Erythroblast (primary cell): ENCODE data around the gene EME2.

ENCODE experiments used
- DNase-seq, 2 experiments: peaks; one replicate each; lab custom pipeline; 2025; lab: John Stamatoyannopoulos, UW
- GATA1 ChIP-seq: IDR thresholded peaks from 2 replicates; pipeline ENCODE4 v1.6.1; 2011; ENCODE audit warnings: low read depth, mild to moderate bottlenecking, control low read depth, low read length, moderate library complexity
- POLR2A ChIP-seq: IDR thresholded peaks from 2 replicates; pipeline ENCODE4 v1.6.1; 2011; ENCODE audit warnings: mild to moderate bottlenecking, low read length

EME2 gene

GRCh38 chr16:1775006-1775845, 2.6 kb downstream of the EME2 start:
- no peak for TF ChIP-seq POLR2A
- no peak for TF ChIP-seq GATA1
- no peak for DNase-seq

- no peak for TF ChIP-seq POLR2A
- TF ChIP-seq GATA1 = no peak
- no peak for DNase-seq
Observed at GRCh38 chr16:1775846-1776671, 3.4 kb downstream of the EME2 start.

- no peak for DNase-seq
Observed at GRCh38 chr16:1776672-1776955, 4.0 kb downstream of the EME2 start.

GRCh38 chr16:1776991-1777374, 4.4 kb downstream of the EME2 start:
- TF ChIP-seq GATA1 = no peak
- no peak for TF ChIP-seq POLR2A
- DNase-seq = no peak

More at GRCh38 chr16:1776672-1776955, 4.0 kb downstream of the EME2 start:
- TF ChIP-seq GATA1 (no peak), POLR2A (no peak)

DNA sequence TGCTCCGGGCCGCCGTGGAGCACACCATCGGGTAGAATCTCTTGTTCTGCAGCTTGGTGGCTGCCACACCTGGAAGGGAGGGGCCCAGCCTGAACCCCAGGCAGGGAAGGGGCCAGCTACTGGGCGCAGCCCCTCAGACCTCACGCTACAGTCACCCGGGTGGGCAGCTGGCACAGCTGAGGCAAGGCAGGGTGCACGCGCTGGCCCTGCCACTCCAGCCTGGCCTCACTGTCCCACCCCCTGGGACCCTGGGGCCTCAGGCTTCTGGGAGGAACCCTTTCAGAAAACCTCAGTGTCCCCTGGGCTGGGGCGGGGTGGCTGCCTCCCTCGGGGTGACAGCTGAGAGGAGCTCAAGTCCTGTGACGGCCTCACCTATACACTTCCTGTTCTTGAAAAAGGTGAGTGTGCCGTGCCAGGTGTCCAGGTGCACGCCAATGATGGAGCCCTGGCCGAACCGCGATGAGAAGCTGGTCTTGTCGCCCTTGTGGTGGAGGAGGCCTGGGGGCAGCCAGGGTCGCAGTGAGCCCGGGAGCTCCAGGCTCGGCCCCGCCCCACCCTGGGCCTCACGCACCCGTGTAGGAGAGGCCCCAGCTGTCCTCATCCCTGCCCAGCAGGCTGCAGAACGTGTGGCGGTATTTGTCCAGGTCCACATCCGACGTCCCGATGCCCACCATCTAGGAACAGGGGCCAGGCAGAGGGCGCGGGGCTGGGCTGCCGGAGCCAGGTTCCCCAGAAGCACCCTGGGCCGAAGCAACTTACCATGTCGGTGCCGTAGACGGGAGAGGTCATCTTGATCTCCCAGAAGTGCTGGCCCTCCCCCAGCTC, 5.0 kb downstream of the EME2 start:
- TF ChIP-seq POLR2A (peak; percentile 19), GATA1 (no peak)
- no peak for DNase-seq

DNA sequence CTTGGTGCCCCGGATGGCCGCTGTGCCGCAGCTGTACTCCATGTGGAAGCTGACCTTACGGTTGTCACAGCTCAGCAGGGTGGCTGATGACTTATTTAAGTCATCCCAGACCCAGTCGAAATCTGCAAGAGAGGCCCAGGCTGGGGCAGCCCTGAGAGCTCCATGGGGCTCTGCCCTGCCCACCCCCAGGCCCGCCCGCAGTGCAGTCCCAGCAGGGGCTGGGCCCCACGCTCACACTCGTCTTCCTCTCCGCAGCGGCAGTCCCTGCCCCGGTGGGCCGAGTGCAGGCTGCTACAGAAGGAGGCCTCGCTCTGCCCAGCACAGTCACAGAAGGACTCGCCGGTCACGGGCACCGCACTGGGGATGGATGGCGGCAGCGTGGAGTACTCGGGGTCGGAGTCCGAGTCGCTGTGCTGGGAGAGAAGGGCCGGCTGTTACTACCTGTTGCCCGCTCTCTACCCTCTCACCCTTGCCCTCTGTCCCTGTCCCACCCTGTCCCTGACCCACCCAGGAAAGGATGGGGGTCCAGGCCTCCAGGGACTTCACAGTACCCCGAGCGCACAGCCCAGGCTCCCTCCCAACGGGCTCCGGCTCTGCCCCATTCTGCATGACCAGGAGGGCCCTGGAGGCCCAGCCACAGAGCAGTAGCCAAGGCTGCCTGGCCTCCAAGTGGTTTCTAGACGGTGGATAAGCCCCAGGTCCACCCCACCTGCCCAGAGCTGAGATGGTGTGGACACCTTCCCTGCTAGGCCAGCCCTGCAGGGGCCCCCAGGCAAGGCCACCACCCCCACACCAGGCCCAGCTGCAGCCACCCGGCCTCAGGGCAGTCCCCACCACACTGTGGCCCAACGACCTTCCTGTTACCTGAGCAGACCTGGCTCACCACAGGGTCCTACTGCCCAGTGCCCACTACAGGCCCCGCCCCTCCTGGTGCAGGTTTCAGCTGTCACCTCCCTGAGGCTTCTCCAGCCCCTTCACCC, 5.9 kb downstream of the EME2 start:
- DNase-seq = no peak
- TF ChIP-seq GATA1 (no peak), POLR2A (no peak)

- no peak for TF ChIP-seq GATA1
- TF ChIP-seq POLR2A = no peak
- no peak for DNase-seq
Observed at GRCh38 chr16:1779234-1779701, 6.7 kb downstream of the EME2 start.

DNA sequence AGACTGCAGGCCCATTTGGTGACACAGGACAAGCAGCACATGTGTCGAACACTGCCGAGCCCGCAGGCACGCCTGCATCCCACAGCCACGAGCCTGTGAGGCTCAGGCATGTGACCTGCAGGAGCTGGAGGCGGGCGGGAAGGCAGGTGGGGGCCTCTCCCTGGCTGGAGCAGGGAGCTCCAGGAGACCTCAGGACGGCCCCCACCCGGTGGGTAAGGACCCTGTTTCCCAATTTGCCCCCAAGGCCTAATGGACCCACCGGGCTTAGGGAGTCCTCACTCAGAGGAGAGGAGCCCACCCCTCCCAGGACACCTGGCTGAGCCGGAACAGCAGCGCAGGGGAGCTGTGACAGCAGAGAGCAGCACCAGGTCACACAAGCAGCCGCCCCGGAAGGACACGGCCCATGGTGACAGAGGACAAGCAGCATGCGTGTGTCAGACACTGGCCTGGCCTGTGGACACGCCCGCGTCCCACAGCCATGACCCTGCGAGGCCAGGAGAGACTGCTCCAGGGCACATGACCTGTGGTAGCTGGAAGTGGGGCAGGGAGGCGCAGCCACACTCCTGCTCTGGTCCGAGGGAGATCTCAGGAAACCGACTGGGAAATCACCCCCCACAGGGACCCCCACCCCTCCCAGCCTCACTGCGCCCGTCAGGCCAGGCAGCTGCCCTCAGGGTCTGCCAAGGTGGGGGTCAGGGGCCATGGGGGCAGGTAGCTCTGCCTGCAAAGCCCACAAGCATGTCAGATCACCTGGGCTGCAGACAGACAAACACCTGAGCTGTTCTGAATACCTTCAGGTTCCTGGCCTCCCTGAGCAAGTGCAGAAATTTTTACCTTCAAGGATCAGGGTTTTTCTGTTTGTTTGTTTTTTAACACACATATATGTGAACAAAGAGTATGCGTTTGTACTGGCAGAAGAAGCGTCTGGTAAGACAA, 7.4 kb downstream of the EME2 start:
- no peak for DNase-seq
- no peak for TF ChIP-seq GATA1
- peak; percentile 28 for TF ChIP-seq POLR2A

GRCh38 chr16:1780677-1781072, 8.1 kb downstream of the EME2 start:
- TF ChIP-seq POLR2A (no peak), GATA1 (no peak)
- DNase-seq = no peak

DNA sequence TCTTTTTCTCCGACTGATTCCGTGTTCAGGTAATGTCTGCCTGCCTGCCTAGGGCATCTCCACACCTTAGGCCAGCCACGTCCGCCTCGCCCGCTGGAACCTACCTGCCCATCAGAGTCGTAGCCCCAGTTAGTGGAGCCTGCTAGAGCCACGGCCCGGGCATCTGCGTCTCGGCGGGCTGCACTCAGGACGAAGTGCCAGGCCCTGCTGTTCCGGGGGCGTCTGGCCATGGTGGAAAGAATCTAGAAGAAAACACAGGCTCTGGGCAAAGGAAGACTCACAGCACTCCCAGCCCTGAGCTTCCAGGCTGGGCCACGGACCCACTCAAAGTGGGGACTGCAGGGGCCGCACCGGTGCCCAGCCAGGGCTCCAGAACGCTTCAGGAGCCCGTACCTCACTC, 8.6 kb downstream of the EME2 start:
- no peak for TF ChIP-seq POLR2A
- no peak for TF ChIP-seq GATA1
- no peak for DNase-seq

DNA sequence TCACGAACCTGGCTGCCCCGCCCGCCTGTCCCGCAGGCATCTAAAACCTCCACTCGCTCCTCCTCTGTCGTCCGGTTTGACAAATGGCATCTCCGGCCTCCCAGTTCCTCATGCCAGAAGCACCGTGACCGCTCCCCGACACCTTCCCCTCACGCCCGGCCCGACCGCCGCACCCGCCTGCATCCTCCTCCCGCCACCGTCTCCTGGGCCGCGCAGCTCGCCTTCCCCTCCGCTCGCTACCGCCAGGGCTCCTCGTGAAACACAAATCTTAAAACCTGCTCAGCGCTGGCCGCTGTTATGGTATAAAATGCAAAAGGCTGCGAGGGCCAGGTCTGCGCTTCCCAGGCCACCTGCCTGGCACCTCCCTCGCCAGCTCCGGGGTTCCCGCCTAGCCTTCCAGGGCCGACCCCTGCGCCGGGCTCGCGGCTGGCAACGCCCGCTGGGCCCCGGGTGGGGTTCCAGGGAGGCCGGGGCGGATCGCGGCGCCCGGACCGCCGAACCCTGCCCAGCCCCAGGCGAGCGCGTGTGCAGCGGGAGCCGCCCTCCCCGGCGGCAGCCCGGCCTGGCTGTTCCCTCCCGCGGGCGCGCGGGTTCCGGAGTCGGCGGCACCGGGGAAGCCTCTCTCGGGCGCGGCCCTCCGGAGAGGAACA, 9.3 kb downstream of the EME2 start:
- peak; percentile 67 to 74 for DNase-seq
- TF ChIP-seq POLR2A (no peak), GATA1 (no peak)
